GM18873 (cell line): ENCODE data around the gene DUSP8.
"Not testable (repeated sequence)": the region's sequence is repeated elsewhere in the genome, so short reads cannot be mapped to it uniquely, and the experiment has no call there.

Source experiments
- ATAC-seq: cut with Tn5 transposase; IDR thresholded peaks from one replicate; pipeline ENCODE4 v1.9.1; 2021; ENCODE audit warnings: mild to moderate bottlenecking, moderate library complexity, moderate number of reproducible peaks; ENCODE audit not compliant: unreplicated experiment, low FRiP score

The DUSP8 gene

DNA sequence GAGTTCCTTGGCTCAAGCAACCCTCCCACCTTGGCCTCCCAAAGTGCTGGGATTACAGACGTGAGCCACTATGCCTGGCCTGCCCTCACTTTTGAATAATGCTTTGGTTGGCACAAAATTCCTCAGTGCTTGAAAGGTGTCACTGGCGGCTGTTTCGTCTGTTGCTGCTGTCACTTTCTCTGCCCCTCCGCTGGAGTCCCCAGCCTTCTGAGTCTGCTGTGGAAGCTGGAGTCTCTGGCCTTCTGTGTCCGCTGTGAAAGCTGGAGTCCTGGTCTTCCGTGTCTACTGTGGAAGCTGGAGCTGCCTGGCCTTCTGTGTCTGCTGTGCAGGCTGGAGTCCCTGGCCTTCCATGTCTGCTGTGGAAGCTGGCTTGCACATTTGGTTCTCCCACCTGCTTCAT is 17.9 kb upstream of the DUSP8 start:
- no peak for ATAC-seq

DNA sequence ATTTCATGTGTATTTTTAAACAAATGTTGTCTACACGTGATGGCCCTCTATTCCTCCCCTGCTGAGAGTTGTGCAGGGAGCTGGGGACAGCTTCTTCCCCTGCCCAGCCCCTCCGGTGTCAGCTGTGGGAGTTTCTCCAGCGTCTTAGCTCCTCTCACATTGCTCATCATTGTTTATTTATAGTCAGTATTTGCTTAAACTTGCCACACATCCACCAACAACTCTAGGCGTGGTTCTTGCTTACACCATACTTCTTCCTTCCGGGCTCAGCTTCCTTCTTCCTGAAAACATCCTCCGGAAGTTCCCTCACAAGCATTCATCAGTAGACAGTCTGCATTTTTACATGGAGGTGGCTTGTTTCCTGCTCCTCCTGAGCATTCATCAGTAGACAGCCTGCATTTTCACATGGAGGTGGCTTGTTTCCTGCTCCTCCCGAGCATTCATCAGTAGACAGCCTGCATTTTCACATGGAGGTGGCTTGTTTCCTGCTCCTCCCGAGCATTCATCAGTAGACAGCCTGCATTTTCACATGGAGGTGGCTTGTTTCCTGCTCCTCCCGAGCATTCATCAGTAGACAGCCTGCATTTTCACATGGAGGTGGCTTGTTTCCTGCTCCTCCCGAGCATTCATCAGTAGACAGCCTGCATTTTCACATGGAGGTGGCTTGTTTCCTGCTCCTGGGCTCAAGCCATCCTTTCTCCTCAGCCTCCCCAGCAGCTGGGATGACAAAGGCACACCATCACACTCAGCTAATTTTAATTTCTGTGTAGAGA is 17.3 kb upstream of the DUSP8 start:
- not testable (repeated sequence) for ATAC-seq

DNA sequence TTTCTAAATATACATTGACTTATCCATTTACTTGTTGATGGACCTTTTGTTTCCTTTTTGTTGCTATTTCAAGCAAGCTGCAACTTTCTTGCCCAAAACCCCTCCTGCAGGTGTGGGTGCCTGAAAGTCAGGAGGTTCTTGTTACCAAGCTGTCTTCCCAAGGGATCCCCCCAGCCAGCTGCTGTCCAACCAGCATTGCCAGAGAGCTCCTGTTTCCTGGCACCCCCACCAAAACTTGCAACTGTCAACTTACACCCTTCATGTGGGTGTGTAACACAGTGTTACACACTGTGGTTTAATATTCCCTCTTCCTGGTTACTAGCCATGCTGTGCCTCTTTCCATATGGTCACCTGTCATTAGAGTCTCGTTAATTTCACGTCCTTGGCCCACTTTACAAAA is 14.6 kb upstream of the DUSP8 start:
- no peak for ATAC-seq

DNA sequence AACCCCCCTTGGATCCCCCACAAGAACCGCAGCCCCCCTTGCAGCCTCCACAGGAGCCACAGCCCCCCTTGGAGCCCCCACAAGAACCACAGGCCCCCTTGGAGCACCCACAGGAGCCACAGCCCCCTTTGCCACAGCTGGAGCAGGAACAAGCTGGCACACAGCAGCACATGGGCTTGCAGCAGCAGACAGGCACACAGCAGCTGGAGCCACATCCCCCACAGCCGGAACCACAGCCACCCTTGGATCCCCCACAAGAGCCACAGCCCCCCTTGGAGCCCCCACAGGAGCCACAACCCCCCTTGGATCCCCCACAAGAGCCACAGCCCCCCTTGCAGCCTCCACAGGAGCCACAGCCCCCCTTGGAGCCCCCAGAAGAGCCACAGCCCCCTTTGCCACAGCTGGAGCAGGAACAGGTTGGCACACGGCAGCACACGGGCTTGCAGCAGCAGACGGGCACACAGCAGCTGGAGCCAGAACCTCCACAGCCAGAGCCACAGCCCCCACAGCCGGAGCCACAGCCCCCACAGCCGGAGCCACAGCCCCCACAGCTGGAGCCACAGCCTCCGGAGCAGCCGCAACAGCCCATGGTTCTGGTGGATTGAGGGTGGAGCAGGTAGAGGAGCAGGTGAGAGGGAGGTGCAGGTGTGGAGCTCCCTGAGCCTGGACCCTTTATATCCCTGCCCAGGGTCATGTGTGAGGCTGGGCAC is 12.7 kb upstream of the DUSP8 start, which contains the start of gene KRTAP5-1:
Gene KRTAP5-1, minus strand, starts transcription at position 623 of the 710 bp plus-strand sequence. Its CDS starts 34 bp downstream, at position 589.
- ATAC-seq = not testable (repeated sequence)

DNA sequence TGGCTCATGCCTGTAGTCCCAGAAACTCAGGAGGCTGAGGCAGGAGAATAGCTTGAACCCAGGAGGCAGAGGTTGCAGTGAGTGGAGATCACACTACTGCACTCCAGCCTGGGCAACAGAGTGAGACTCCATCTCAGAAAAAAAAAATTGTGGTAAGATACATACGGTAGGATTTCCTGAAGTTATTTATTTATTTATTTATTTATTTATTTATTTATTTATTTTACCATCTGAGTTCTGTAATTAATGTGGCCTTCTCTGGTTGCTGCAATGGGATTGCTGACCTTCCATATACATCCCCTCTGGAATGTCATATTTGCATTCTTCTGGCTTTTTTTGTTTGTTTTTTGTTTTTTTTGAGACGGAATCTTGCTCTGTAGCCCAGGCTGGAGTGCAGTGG is 10.8 kb upstream of the DUSP8 start:
- not testable (repeated sequence) for ATAC-seq

DNA sequence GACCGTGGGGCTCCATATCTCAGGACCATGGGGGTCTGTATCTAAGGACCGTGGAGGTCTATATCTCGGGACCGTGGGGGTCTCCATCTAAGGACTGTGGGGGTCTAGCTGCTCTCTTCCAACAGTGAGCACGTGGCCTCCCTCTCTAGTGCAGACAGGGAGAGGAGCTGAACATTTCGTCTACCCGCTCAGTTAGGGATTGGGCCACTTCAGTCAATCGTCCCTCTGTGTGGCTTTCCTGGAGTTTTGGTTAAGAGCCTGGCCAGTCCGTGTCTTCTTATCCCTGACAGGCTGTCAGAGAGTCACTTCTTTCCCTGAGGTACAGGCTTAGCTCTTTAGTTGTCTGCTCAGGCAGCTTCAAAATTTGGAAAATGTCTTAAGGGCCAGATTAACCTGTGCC is 9.9 kb upstream of the DUSP8 start:
- no peak for ATAC-seq

DNA sequence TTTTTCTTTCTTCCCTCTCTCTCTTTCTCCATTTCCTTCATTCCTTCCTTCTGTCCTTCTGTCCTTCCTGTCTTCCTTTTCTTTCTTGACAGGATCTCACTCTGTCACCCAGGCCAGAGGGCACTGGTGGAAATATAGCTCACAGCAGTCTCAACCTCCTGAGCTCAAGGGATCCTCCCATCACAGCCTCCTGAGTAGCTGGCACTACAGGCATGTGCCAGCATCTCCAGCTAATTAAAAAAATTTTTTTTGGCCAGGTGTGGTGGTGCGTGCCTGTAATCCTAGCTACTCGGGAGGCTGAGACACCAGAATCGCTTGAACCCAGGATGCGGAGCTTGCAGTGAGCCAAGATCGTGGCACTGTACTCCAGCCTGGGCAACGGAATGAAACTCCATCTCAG is 4.8 kb upstream of the DUSP8 start:
- no peak for ATAC-seq

DNA sequence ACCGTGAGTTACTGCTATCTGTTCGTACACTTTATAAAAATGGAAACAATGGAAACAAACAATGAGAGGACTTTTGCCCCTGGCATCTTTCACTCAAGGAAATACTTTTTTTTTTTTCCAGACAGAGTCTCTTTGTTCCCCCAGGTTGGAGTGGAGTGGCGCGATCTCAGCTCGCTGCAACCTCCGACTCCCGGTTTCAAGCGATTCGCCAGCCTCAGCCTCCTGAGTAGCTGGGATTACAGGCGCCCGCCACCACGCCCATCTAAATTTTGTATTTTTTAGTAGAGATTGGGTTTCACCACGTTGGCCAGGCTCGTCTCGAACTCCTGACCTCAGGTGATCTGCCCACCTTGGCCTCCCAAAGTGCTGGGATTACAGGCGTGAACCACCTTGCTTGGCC is 3.7 kb upstream of the DUSP8 start:
- not testable (repeated sequence) for ATAC-seq

DNA sequence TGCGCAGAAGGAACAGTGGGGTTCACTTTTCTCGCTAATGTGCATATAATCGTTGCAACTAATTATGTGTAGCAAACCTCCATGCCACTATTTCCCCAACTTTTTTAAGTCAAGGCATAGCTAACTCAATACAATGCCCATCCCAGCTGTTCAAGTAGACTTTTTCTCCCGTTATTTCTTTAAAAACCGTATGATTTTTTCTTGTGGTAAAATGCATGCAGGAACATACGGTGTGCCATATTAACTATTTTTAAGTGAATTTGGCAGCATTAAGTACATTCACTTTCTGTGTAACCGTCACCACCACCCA is 2.8 kb upstream of the DUSP8 start:
- ATAC-seq = no peak

DNA sequence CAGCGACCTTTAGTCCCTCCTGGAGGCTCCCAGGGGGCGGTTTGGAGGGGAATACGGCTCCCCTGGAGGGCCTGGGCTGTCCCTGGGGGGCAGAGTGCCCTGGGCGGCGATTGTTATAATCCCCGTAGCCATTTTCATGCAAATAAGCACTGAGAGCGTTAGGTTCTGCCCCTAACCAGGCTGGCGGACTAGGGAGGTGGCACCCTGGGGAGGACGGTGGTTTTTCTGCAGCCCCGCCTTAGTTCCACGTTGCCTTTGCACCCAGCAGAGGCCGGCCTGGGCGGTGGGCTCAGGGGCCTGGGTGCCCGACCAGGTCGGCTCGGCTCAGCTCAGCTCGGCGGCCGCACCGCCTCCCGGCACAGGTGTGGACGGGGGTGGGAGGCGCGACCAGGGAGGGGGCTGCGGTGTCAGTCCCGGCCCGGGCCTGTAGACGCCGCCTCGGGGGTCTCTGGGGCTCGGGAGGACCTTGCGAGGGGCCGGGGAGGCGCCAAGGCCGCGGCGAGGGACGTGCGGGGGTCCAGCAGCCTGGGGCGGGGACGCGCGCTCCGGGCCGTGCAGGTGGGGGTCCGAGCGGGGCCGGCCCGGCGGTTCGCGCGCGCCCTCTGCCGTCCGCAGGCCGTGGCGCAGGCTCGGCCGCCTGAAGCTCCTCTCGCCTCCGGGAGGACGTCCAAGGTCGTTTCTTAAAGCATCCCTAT is 2.3 kb upstream of the DUSP8 start:
- ATAC-seq = no peak

DNA sequence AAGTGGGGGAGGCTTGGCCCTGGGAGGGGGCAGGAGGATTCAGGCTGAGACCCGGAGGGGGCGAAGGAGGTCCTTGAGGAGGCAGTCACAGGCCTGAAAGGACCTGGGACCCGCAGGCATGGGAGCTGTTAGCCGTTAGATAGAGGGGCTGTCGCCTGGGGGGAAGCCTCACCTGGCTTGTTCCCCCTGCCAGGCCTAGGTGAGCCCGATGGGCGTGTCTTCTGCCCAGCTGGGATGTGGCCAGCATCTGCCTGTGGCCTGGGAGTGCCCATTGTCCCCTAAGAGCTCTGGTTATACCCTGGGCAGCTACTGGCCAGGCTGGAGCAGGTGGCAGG is 1.8 kb upstream of the DUSP8 start:
- no peak for ATAC-seq

DNA sequence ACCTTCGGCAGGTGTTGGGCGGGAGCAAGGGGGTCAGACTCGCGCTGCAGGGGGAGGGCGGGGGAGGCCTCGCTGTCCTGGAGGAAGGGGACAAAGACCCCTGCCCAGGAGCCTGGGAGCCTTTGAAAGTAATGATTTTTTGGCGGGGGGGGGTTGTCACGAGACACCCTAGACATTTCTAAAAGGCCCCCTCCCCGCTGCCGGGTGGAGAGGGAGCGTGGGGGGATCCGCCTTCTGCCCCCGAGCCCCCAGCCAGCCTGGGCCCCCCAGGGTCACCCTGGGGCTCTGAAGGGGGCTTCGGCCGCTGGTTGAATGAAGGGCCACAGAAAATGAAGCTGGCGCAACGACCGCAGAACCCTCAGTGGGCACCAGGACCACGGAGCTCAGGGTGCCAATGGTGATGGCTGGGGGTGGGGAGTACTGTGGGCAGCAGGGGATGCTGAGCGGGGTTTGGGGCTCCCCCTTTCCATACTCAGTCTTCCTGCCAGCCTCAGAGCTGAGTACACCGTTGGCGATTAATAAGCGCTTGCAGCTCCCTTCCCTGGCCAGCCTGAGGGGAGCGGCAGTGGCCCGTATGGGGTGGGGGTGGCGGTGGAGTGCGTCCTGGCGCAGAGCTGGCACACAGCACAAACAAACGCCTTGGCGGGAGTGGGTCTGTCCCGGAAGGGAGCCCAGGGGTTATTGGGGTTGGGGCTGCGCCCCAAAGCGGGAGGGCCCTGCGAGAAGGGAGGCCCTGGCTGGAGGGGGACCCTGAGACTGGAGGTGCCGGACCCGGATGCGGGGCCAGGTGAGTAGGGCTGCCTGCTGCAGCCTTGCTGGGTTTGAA is 1.2 kb upstream of the DUSP8 start:
- ATAC-seq = no peak

DNA sequence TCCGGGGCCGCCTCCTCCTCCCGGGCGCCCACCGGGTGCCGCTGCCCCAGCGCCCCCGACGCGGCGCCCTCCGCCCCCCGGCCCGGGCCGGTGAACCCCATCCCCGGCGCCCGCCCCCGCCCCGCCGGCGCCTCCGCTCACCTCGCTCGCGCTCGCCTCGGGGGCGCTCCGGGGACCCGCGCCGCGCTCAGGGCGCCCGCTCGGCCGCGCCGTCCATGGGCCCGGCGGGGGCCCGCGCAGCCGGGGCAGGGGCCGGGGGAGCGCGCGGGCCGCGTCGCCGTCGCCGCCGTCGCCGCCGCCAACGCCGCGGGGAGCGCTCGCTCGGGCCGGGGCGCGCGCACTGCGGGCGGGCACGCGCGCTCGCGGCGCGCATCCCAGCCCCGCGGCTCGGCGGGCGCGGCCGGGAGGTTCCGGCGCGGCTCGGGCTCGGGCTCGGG is 293 bp downstream of the DUSP8 start:
- no peak for ATAC-seq

DNA sequence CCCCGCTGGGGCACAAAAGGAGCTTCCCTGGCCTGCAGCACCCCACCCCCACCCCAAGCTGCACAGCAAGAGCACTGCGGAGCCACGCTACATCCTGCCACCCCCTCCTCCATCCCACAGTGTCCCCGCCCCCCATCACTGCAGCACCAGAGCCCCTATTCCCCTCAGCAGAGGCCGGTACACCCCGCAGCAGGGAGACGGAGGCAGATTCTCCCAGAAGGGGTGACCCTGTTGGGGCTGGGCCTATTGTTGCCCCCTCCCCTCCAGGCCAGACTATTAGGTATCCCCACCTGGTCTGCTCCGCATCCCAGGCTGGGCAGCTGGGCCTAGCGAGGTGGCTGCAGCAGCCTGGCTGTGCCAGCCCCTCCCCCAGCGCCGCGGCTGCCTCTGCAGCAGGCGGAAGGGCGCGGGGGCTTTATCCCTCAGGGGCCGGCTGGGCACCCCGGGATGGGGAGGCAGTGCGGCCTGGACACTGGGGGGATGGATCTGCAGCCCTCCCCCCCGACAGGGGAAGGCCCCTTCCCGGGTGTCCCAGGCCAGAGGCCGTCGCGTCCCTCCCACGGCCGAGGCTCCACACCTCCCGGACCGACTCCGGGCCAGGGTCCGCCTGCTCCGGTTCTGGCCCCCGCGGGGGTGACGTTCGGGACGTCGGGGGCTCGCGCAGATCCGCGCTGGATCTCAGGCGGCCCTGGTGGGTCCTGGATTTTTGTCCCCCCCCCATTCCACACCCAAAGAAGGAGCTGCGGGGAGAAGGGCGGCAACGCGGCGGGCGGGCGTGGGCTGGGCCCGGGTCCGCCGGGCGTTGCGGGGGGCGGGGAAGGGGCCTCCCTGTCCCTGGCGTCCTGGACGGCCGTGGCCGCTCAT is 943 bp downstream of the DUSP8 start:
- no peak for ATAC-seq

DNA sequence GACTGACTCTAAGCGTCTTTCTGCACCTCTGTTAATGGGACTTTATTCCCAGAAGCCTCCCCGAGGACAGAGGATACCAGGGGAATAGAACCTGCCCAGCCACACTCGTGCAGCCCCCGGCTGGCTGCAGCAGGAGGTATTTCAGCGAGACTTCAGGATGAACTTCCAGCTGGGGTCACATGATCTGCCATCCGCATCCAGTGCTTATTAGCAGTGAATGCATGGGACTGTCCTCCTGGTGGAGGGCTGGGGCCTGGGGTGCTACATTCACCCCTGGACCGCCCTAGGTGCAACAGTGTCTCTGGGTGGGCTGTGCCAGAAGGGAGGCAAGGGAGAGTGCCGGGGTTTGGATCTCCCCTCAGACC is 1.6 kb downstream of the DUSP8 start:
- no peak for ATAC-seq

DNA sequence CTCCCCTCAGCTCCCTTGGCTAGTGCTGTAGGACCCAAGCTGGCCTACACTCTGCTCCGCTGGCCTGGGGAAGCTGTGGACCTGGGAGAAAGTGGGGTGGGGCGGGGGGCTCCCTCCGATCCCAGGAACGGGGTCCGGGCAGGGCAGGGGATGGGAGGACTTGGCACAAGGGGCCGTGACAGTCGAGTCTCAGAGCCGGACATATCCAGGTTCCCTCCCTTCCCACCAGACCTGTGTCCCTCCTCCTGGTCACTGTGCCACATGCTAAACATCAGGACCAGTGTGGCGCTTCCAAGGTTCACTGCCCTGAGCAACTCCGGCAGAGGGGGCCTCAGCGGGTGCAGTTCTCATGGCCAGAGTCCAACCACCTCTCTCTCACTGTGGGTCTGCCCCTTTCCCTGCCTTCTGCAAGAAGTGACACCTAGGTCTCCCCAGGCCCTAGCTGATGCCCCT is 2.0 kb downstream of the DUSP8 start:
- no peak for ATAC-seq

DNA sequence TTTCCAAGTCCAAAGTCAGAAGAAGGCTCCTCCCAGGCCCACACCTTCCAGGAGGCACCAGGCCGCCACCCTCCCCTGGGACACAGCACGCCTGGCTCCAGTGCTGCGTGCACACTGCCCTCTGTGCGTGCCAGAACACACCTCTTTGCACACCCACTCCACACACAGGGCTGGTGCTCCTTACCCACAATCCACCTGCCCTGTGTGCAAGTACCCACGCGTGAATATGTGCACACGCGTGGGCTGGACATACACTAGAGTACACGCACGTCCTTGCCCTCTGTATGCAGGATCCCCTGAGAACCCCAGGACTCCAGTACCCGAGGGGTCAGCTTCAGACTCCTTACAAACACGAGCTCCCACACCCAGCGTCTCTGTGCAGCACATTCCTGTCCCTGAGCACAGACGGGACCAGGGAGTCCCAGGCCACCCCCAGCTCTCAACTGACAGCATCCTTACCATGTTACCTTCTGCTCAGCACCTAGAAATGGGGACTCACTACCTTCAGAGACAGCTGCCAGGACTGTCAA is 2.8 kb downstream of the DUSP8 start:
- ATAC-seq = no peak

DNA sequence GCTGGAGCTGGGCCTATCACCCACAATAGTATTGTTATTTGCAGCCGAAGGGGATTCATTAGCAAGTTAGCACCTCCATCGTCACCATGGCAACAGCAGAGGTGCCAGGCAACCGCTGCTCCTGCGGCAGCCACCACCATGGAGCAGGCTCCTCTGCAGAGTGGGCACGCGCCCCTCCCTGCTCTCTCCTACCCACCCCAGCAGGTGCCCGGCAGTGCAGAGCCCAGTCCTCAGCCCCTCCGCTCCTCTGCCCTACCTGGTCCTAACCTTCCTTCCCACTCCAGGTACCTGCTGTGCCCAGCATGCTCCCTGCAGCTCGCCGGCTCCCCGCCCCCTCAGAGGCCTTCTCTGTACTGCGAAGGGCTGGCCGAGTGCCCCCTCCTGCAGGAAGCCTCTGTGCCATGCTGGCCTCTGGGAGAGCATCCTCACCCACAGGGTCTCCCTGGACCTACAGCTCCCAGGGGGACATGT is 3.6 kb downstream of the DUSP8 start:
- no peak for ATAC-seq

DNA sequence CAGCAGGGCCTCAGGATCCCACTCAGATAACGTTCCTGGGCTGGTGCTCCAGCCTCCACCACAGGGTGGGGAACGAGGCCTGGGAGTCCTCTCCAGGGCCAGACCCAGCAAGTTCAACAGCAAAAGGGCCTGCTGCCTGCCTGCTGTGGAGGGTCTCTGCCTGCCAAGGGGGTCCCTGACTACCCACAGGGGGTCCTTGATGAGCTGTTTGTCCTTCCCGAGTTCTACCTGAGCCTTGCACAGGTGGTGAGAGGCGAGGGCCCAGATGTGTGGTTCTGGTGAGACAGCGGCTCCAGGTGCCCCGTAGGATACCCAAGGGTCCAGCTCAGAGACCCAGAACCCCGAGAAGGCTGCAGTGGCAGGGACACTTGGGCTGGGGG is 4.4 kb downstream of the DUSP8 start:
- ATAC-seq = no peak
